ENCODE data around the gene MATN3.

MATN3 gene

DNA sequence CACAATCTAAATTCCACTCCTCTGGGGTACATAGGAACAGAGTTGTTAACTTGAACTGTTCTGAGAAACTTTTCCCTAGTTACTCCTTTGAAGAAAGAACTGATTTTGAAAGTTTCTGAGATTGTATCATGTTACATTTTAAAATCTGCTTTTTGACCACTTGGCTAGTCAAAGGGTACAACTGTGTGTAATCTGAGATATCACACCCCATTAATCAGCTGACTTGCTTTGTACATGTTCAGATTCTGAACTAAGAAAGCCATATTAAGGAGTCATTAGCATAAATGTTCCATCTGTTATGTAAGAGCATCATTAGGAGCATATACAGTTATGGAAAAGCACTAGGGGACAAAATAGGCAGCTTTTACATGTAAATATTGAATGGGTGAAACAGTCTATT lies 18.7 kb downstream of the MATN3 start:
- DNase-seq = no peak

- DNase-seq = no peak
Observed at GRCh38 chr2:19991895-19992294, 20.6 kb downstream of the MATN3 start.

DNA sequence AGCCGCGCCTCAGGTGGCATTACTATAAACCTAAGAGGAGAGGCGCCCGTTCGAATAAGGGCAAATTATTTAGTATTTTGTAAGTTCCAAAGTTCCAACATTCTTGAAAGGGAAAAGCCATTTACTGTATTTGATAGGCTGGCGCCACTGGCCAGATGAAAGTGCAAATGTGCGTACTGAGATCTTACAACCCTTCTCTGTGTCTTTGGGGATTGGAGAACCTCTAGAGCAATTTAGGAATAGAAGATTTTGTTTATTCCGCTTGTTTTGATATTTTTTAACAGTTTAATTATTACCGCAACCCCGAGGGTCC lies 22.1 kb downstream of the MATN3 start:
- DNase-seq = no peak

DNA sequence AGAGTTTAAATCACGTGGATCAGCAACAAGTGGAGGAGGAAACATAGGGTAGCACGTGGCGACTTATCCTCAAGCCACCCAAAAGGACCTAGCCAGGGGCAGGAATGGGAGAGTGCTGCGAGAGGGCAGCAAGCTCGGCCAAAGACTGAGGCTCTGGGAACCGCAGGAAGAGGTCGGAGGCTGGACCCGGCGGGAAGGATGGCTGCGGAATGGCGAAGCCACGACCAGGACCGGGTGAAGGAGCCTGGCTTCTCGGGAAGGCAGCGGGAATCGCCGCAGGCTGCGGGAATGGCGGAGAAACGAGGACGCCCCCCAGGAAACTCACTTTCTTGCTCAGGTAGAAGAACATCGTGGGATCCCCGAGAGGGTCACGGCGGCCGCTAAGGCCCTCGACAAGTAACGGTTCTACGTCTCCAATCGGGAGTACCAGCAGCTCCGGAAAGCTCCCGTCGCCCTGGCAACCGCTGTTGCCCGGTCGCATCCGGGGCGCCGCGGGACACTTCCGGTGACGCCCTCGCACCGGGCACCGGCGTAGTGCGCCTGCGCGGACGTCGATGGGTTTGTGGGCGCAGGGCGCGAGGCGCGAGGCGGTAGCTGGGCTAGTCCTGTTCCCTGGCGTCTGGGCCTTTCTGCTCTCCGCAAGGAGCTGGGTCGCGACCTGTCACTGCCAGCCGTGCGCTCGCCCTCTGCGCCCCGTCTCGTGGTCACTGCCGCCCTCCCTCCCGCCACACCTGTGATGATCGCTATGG lies 22.6 kb downstream of the MATN3 start, which contains the start of gene WDR35:
Gene WDR35 (minus strand): TSS at position 439 of the 749 bp plus-strand sequence. CDS start 90 bp downstream, at position 349.
- peak; percentile 93 for DNase-seq

DNA sequence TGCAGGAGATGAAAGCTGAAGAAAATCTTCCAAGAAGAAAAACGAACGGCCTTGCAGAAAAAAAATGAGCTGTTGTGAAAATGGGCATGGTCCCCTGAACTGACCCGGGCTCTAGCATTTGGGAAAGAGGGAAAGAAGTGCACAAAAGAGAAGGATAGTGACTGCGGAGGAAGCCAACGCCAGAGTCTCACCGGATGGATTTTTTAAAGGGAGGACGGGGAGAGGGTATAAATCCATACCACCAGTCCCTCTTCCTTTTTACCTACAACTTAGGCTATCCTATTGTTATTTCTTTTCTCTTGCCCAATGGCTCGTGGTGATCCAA lies 23.2 kb downstream of the MATN3 start:
- no peak for DNase-seq

GRCh38 chr2:19988600-19988999 lies 23.9 kb downstream of the MATN3 start:
- DNase-seq = no peak

DNA sequence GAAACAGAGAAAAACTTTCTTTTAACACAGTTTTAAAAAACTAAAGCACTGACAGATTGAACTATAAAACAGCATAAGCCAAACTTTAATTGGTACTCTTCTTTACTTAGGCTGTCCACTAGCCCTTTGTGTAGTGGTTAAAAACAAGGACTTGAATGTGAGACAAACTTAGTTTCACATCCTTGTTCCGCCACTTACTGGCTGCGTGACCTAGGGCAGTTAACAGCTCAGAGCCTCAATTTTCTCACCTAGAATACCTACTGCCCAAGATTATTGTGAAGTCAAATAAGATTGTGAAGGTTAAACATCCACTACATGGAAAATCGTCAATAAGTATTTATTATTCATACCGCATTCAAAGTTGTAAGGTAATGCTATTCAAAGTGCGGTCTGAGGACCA lies 24.5 kb downstream of the MATN3 start:
- no peak for DNase-seq

GRCh38 chr2:19982268-19982667 lies 30.2 kb downstream of the MATN3 start:
- no peak for DNase-seq

DNA sequence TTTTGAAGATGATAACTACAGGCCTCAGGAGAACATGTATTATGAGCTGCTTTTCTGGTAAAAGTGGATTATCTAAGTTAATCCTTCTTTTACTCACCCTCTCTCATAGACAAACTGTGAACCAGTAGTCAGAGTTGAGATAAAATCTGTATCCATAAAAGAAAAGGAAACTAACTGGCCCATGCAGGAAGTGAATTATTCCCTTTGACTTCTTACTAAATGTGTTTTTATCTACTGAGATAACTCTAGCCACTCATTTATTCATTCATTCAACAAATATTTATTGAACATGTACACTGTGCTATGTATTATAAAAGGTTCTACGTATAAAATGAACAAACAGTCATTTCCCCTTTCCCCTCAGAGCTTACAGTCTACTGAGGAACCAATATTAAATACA lies 32.5 kb downstream of the MATN3 start:
- no peak for DNase-seq

DNA sequence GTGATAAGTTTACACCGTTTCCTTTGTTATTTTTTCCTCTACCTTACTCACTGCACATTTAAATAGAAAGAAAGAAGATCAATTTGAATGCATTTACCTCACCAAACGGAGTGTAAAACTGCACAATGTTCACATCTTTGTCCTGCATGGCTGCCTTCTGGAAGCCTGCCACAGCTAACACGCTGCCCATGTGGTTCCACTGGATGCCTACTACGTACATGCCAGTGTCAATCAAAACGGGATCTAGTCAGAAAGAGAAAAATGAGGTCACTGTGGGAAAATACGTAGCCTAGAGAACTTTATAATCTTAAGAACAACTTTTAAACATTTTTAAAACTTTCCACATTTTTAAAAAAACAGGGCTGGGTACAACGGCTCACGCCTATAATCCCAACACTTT lies 39.0 kb downstream of the MATN3 start:
- DNase-seq = no peak

DNA sequence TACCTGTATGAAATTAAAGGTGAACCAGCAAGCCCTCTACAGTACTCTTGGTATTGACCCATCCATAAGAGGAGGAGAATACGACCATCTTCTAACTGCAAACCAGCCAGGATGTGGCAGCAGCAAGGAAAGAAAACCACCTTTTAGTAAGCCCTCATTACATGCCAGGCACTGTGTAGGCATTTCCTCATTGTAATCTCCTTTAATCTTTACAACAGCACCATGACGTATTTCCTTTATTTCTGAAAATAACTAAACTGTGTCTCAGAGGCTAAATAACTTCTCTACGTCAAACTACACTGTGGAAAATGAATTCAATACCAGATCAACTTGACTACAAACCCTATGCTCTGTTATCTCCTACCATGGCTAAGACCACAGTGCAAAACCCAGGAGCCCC lies 40.8 kb downstream of the MATN3 start:
- no peak for DNase-seq

- DNase-seq = no peak
Observed at GRCh38 chr2:19963386-19963785, 49.1 kb downstream of the MATN3 start.

DNA sequence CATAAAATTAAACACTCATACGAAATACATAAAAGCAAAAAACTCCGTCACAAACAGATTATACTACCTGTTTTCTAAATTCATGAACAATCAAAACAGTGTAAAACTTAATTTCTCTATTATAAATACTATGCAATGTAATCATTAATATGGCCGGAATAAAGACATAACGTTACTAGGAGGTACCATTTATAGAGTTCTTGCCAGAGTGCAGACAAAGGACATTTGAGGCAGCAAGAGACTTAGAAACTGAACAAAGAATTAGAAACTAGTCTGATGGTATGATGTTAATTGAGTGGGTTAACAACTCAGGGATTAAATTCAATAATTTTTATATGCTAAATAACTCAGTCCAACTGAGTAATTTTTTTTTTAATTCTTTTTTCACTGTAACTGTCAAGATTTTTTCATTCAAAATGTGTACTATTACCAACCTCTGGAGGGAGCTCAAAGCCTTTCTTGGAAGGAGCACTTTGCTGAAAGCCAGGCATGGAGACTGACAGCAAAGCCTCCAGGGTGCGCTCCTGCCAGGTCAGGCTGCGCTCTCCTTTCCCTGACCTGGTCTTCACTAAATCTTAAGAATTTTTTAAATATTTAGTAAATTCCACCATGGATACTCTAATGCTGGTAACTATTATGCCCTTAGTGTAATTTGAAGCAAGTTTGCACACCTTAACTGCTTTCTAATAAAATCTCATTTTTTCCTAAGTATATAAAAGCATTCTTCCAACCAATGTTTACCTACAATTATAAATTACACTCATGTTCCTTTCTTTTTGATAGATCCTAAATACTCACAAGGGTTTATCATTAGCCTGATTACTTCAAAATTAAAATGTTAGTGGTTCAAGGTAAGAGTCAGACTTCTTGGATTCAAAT lies 56.7 kb downstream of the MATN3 start:
- DNase-seq = peak; percentile 56

- no peak for DNase-seq
Observed at GRCh38 chr2:19949071-19949470, 63.4 kb downstream of the MATN3 start.

- no peak for DNase-seq
Observed at GRCh38 chr2:19947184-19947940, 65.1 kb downstream of the MATN3 start.

- no peak for DNase-seq
Observed at GRCh38 chr2:19944205-19944845, 68.1 kb downstream of the MATN3 start.

DNA sequence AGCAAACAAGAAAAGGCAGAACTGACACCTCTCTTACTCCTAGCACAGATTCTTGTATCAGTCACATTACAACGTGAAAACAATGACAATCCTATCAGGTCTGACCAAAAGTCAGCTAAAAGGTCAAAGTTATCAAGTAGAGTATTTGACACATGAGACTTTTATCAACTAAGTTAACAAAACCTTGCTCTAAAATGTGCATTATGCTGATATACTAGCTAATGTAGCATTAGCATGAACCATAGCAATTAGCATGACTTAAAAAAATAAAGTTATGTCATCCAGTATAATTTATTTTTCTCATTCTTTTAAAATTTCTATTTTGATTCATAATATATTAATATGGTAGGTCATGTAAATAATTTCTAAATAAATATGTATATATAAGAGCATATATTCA lies 69.3 kb downstream of the MATN3 start:
- DNase-seq = no peak

- DNase-seq = no peak
Observed at GRCh38 chr2:19942199-19942598, 70.3 kb downstream of the MATN3 start.
